Lung (tissue), 12 donors: ENCODE results near the gene DBN1. TPM values are rescaled to one million over a fixed set of nuclear protein-coding genes. Genes with fewer than 3 reads are reported as not detected.

Source experiments
- ATAC-seq: fragments of 200-7000 bp; cut with Tn5 transposase; one replicate; pipeline ENCODE4 v1.9.1; 2020; ENCODE audit warnings: moderate number of reproducible peaks; ENCODE audit not compliant: insufficient read depth, low FRiP score
- DNase-seq, 3 donors: peaks; one replicate each; pipeline ENCODE4 v3.0.0-alpha.2; 2013 to 2017
- H3K27ac ChIP-seq, 2 donors: one replicate each; pipeline ENCODE4 v1.5.1; 2013; ENCODE audit warnings: mild to moderate bottlenecking in 2 of 2, moderate library complexity in 2 of 2, control low read depth in 1 of 2, inconsistent platforms in 1 of 2, low read depth in 1 of 2, low read length in 1 of 2
- H3K27me3 ChIP-seq, 3 donors: one replicate each; pipeline ENCODE4 v1.5.1; 2013; ENCODE audit warnings: low read length in 2 of 3; ENCODE audit not compliant: control insufficient read depth in 3 of 3, insufficient read depth in 3 of 3
- H3K36me3 ChIP-seq, 4 donors: one replicate each; pipeline ENCODE4 v1.5.1; 2013; ENCODE audit warnings: low read length in 4 of 4, mild to moderate bottlenecking in 1 of 4, moderate library complexity in 1 of 4; ENCODE audit not compliant: control insufficient read depth in 4 of 4, insufficient read depth in 4 of 4
- H3K4me1 ChIP-seq, 5 donors: one replicate each; pipeline ENCODE4 v1.5.1; 2013; ENCODE audit warnings: low read length in 5 of 5, mild to moderate bottlenecking in 2 of 5, moderate library complexity in 1 of 5; ENCODE audit not compliant: control insufficient read depth in 5 of 5, insufficient read depth in 5 of 5
- H3K4me3 ChIP-seq: one replicate; pipeline ENCODE4 v1.5.1; 2013; ENCODE audit warnings: mild to moderate bottlenecking, control low read depth, moderate library complexity
- H3K9ac ChIP-seq, 2 donors: one replicate each; pipeline ENCODE4 v1.5.1; 2013; ENCODE audit warnings: low read length in 2 of 2, control low read depth in 1 of 2; ENCODE audit not compliant: insufficient read depth in 1 of 2
- H3K9me3 ChIP-seq, 4 donors: one replicate each; pipeline ENCODE4 v1.5.1; 2013; ENCODE audit warnings: low read length in 3 of 4, mild to moderate bottlenecking in 1 of 4, moderate library complexity in 1 of 4; ENCODE audit not compliant: control insufficient read depth in 4 of 4, insufficient read depth in 3 of 4
- WGBS, 2 donors: extraction: QIAGEN DNeasy Blood & Tissue Kit; methylation state at CpG; one replicate each; pipeline ENCODE4 v1.1.7; 2013; 5-methylcytosine and 5-hydroxymethylcytosine counted together
- polyA plus RNA-seq, 2 donors: library from polyadenylated mRNA; stranded (reverse); fragments of 200-250 nt; gene quantifications; one replicate each; pipeline ENCODE4 v1.2.1, GENCODE V29; 2013
- total RNA-seq, 2 donors: library from RNA; depleted of rRNA in 1 of 2; stranded (reverse); fragments of >200 nt in 1 of 2; gene quantifications; one replicate each; pipeline ENCODE4 v1.2.1, GENCODE V29; 2014 to 2021
- TF ChIP-seq, protein P1 (sequence below): IDR thresholded peaks from 2 replicates; pipeline ENCODE4 v1.5.1; 2012; ENCODE audit warnings: mild to moderate bottlenecking; ENCODE audit errors: control extremely low read depth, extremely low read depth
- donor health status: control.
- donor health status: control.
- donor health status: Bipolar disorder and iron deficiency.
- donor health status: healthy.
- donor health status: DM: yes; HTN: yes; CAD: no.

The DBN1 gene
- total and polyA plus RNA-seq, 4 donors = 18.7 to 38.3 (median 30.3) TPM

DNA sequence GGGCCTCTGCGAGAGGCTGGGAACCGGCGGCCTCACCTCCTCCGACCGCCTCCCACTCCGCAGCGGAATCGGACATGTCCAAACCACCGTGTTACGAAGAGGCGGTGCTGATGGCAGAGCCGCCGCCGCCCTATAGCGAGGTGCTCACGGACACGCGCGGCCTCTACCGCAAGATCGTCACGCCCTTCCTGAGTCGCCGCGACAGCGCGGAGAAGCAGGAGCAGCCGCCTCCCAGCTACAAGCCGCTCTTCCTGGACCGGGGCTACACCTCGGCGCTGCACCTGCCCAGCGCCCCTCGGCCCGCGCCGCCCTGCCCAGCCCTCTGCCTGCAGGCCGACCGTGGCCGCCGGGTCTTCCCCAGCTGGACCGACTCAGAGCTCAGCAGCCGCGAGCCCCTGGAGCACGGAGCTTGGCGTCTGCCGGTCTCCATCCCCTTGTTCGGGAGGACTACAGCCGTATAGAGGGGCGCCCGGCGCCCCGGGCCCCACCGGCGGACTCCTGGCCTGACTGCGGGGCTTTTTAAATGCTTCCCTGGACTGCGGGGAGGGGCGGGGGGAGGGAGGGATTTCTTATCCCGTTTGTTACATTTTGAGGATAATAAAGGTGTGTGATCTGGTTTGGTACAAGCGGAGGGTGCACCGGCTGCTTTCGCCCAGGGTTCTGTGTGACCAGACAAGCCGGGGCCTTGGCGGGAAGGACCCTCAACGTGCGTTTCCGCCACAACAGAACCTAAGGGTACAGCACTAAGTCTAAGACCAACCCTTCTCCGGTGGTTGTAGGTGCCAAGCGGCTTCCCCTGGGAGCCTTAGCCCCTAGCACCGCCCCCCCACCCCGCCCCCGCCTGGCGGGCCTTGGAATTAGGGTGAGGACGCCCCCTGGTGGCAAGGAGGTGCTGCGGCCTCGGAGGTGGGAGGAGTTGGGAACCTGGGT, 17.5 kb downstream of the DBN1 start:
- Histone ChIP-seq H3K4me1 (peaks cover 0 to 28% (median 7%) of the 10 kb centered on the region in 5 donors), H3K36me3 (peaks cover 0 to 18% (median 9%) of the 10 kb centered on the region in 4 donors), H3K9me3 (no peaks in the 10 kb centered on the region), H3K4me3 (peak overlapping the region; percentile 36), H3K9ac (no peak overlapping the region), H3K27me3 (no peaks in the 10 kb centered on the region), H3K27ac (peak overlapping the region; percentile 36 to 37)
- TF ChIP-seq, protein P1, sequence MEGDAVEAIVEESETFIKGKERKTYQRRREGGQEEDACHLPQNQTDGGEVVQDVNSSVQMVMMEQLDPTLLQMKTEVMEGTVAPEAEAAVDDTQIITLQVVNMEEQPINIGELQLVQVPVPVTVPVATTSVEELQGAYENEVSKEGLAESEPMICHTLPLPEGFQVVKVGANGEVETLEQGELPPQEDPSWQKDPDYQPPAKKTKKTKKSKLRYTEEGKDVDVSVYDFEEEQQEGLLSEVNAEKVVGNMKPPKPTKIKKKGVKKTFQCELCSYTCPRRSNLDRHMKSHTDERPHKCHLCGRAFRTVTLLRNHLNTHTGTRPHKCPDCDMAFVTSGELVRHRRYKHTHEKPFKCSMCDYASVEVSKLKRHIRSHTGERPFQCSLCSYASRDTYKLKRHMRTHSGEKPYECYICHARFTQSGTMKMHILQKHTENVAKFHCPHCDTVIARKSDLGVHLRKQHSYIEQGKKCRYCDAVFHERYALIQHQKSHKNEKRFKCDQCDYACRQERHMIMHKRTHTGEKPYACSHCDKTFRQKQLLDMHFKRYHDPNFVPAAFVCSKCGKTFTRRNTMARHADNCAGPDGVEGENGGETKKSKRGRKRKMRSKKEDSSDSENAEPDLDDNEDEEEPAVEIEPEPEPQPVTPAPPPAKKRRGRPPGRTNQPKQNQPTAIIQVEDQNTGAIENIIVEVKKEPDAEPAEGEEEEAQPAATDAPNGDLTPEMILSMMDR = peak; percentile 86
- ATAC-seq = peak; percentile 63
- WGBS, 2 donors = 1% methylated on average over 73 to 76 of the region's 76 CpGs
- peak; percentile 92 to 94 (median 92) for DNase-seq

DNA sequence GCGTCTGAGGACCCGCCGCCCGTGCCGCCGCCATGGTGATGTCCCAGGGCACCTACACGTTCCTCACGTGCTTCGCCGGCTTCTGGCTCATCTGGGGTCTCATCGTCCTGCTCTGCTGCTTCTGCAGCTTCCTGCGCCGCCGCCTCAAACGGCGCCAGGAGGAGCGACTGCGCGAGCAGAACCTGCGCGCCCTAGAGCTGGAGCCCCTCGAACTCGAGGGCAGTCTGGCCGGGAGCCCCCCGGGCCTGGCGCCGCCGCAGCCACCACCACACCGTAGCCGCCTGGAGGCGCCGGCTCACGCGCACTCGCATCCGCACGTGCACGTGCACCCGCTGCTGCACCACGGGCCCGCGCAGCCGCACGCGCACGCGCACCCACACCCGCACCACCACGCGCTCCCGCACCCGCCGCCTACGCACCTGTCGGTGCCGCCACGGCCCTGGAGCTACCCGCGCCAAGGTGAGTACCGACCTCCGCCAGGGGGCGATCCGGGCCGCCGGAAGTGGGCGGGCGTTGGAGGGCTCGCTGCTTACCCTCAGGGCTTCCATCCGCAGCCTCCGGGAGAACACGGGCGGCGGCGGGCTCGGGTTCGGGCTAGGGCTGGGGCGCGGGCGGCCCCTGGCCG, 18.3 kb downstream of the DBN1 start:
- H3K9ac ChIP-seq = no peak overlapping the region

DNA sequence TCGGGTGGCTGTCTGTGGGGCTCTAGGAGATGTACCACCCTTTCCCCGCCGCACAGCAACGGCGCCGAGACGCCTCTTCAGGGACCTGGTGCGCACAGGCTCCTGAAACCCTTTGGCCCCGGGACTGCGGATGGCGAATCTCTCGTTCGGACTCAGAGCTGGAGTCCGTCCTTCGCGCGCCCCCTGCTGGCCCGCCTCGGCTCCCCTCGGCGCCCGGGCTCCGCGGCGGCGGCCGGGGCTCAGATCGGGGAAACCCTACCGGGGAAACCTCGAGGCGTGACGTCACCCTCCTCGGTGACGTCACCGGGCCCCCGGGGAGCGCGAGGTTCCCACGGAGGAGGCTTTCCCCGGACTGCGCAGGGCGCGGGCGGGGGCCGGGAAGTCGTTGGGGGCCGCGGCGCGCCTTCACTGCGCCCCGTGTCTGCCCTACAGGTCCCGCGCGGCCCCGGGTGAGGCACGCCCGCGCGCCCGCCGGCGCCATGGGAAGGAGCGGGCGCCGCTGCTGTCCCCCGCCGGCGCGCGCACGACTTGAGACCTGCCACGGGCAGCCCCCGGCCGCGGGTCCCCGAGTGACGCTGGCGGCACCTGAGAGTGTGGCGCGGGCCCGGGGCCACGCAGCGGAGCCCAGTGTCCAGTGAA, 18.9 kb downstream of the DBN1 start:
- no peaks in the 10 kb centered on the region for H3K9me3 ChIP-seq

More for the DNA sequence above, 18.3 kb downstream of the DBN1 start:
- H3K9me3 ChIP-seq = no peaks in the 10 kb centered on the region
- DNase-seq (peak; percentile 72 to 85 (median 74)), ATAC-seq (peak; percentile 54)
- H3K4me1 ChIP-seq = peaks cover 0 to 28% (median 7%) of the 10 kb centered on the region in 5 donors
- WGBS, 2 donors = 0 to 1% methylated on average over 59 to 80 of the region's 80 CpGs
- H3K27me3 ChIP-seq = no peaks in the 10 kb centered on the region
- H3K36me3 ChIP-seq = peaks cover 0 to 18% (median 7%) of the 10 kb centered on the region in 4 donors
- TF ChIP-seq, protein P1 = peak; percentile 40
- H3K27ac ChIP-seq = peak overlapping the region; percentile 36 to 37
- peak overlapping the region; percentile 36 for H3K4me3 ChIP-seq

More for the DNA sequence above, 18.9 kb downstream of the DBN1 start:
- DNase-seq (peak; percentile 89 to 93 (median 89)), ATAC-seq (peak; percentile 71)
- Histone ChIP-seq H3K4me3 (peak overlapping the region; percentile 36), H3K9ac (no peak overlapping the region), H3K4me1 (peaks cover 0 to 28% (median 7%) of the 10 kb centered on the region in 5 donors), H3K27ac (peak overlapping the region in 1 of 2 donors; percentile 37), H3K36me3 (peaks cover 0 to 18% (median 5%) of the 10 kb centered on the region in 4 donors), H3K27me3 (no peaks in the 10 kb centered on the region)
- TF ChIP-seq, protein P1 = peak; percentile 94
- WGBS, 2 donors = 0% methylated on average over 36 to 84 of the region's 84 CpGs
